ENCODE results near the gene PTCD2.
A peak's percentile ranks its signal among the peaks of the same experiment; 100 is the strongest.

The PTCD2 gene

GRCh38 chr5:72394688-72395087 is 74.5 kb downstream of the PTCD2 start:
- ChIA-PET POLR2A (no interaction called here), CTCF (interaction anchor here (0.6 to 1.7 kb wide), 4 partner anchors 11 to 132 kb away, joined by 3 to 6 read pairs (median 4); no protein-coding TSS in a partner anchor)
- no peak overlapping the region for H3K4me3 ChIP-seq (ENCODE audit: low read depth, low read length)
- no peak overlapping the region for H3K27ac ChIP-seq (ENCODE audit: extremely low read depth, low read depth, low read length)
- H3K36me3 ChIP-seq (ENCODE audit: control insufficient read depth in 2 of 2, insufficient read depth in 1 of 2, low read length in 2 of 2) = no peaks in the 10 kb centered on the region
- TF ChIP-seq ZNF239 (tag by site-specific recombination; IDR thresholded peaks at IDR 0.05) (no peak), ZBTB10 (tag by site-specific recombination; IDR thresholded peaks at IDR 0.05) (no peak), ZNF121 (tag by site-specific recombination; IDR thresholded peaks at IDR 0.05) (no peak), ZNF214 (tag by site-specific recombination; IDR thresholded peaks at IDR 0.05; ENCODE audit: borderline replicate concordance) (no peak)
- H3K9me3 ChIP-seq (ENCODE audit: control insufficient read depth, insufficient read depth, low read depth, low read length) = no peaks in the 10 kb centered on the region
- H3K4me1 ChIP-seq (ENCODE audit: control insufficient read depth, insufficient read depth, low read length) = no peaks in the 10 kb centered on the region

GRCh38 chr5:72397836-72398235 is 77.7 kb downstream of the PTCD2 start:
- Histone ChIP-seq H3K27ac (ENCODE audit: extremely low read depth, low read depth, low read length) (no peak overlapping the region), H3K9me3 (ENCODE audit: control insufficient read depth, insufficient read depth, low read depth, low read length) (no peaks in the 10 kb centered on the region), H3K4me1 (ENCODE audit: control insufficient read depth, insufficient read depth, low read length) (no peaks in the 10 kb centered on the region), H3K36me3 (ENCODE audit: control insufficient read depth in 2 of 2, insufficient read depth in 1 of 2, low read length in 2 of 2) (no peaks in the 10 kb centered on the region), H3K4me3 (ENCODE audit: low read depth, low read length) (no peak overlapping the region)
- POLR2A ChIA-PET = no interaction called here
- TF ChIP-seq KLF8 (tag by site-specific recombination; IDR thresholded peaks at IDR 0.05) (no peak), SCRT2 (tag by site-specific recombination; IDR thresholded peaks at IDR 0.05) (peak; percentile 58; the same call in 1 of the 2 replicates), FEZF1 (tag by site-specific recombination; IDR thresholded peaks at IDR 0.05) (no peak), ZNF311 (tag by site-specific recombination; IDR thresholded peaks at IDR 0.05; ENCODE audit: borderline replicate concordance) (no peak), MZF1 (tag by site-specific recombination; IDR thresholded peaks at IDR 0.05; ENCODE audit: borderline replicate concordance) (no peak)
- CTCF ChIA-PET = interaction anchor here (0.6 to 0.7 kb wide), 2 partner anchors 32 to 79 kb away, joined by 3 to 4 read pairs; no protein-coding TSS in a partner anchor

- H3K36me3 ChIP-seq (ENCODE audit: control insufficient read depth in 2 of 2, insufficient read depth in 1 of 2, low read length in 2 of 2) = no peaks in the 10 kb centered on the region
- ChIA-PET CTCF (interaction anchor here (0.6 to 3.4 kb wide), 2 partner anchors 123 to 855 kb away, joined by 3 to 14 read pairs; no protein-coding TSS in a partner anchor), POLR2A (no interaction called here)
- TF ChIP-seq ZNF174 (tag by site-specific recombination; IDR thresholded peaks at IDR 0.05) (no peak), SETDB1 (IDR thresholded peaks at IDR 0.05; ENCODE audit: insufficient read length, low read length) (peak; percentile 96), ZNF140 (tag by site-specific recombination; IDR thresholded peaks at IDR 0.05) (peak; percentile 13; the same call in 1 of the 2 replicates), ZNF10 (tag by site-specific recombination; IDR thresholded peaks at IDR 0.05) (no peak), ZNF416 (tag by site-specific recombination; IDR thresholded peaks at IDR 0.05) (no peak)
- H3K9me3 ChIP-seq (ENCODE audit: control insufficient read depth, insufficient read depth, low read depth, low read length) = no peaks in the 10 kb centered on the region
- no peak overlapping the region for H3K27ac ChIP-seq (ENCODE audit: extremely low read depth, low read depth, low read length)
- no peaks in the 10 kb centered on the region for H3K4me1 ChIP-seq (ENCODE audit: control insufficient read depth, insufficient read depth, low read length)
- no peak overlapping the region for H3K4me3 ChIP-seq (ENCODE audit: low read depth, low read length)
Observed at GRCh38 chr5:72400950-72401349, 80.8 kb downstream of the PTCD2 start.

GRCh38 chr5:72402381-72402890 is 82.3 kb downstream of the PTCD2 start:
- CTCF ChIA-PET = interaction anchor here (0.6 to 3.4 kb wide), 10 partner anchors 10 to 443 kb away, joined by 3 to 14 read pairs (median 4); no protein-coding TSS in a partner anchor
- POLR2A ChIA-PET = no interaction called here
- no peak overlapping the region for H3K27ac ChIP-seq (ENCODE audit: extremely low read depth, low read depth, low read length)
- TF ChIP-seq ZNF571 (tag by site-specific recombination; IDR thresholded peaks at IDR 0.05) (no peak), ZNF157 (tag by site-specific recombination; IDR thresholded peaks at IDR 0.05) (no peak), KLF9 (tag by site-specific recombination; IDR thresholded peaks at IDR 0.05; ENCODE audit: low read depth) (no peak), ZBTB7A (tag by site-specific recombination; IDR thresholded peaks at IDR 0.05; ENCODE audit: low read depth) (no peak), ZFP37 (tag by site-specific recombination; IDR thresholded peaks at IDR 0.05) (no peak), ZNF629 (tag by site-specific recombination; IDR thresholded peaks at IDR 0.05) (no peak), ZBTB21 (tag by site-specific recombination; IDR thresholded peaks at IDR 0.05) (no peak), ZNF214 (tag by site-specific recombination; IDR thresholded peaks at IDR 0.05; ENCODE audit: borderline replicate concordance) (no peak), ZNF2 (tag by site-specific recombination; IDR thresholded peaks at IDR 0.05) (no peak), GLIS1 (tag by site-specific recombination; IDR thresholded peaks at IDR 0.05) (no peak), ATF2 (tag by site-specific recombination; IDR thresholded peaks at IDR 0.05; ENCODE audit: low read depth) (no peak), KLF17 (tag by site-specific recombination; IDR thresholded peaks at IDR 0.05) (no peak)

More at GRCh38 chr5:72402381-72402890, 82.3 kb downstream of the PTCD2 start:
- H3K9me3 ChIP-seq (ENCODE audit: control insufficient read depth, insufficient read depth, low read depth, low read length) = no peaks in the 10 kb centered on the region
- no peak overlapping the region for H3K4me3 ChIP-seq (ENCODE audit: low read depth, low read length)
- H3K4me1 ChIP-seq (ENCODE audit: control insufficient read depth, insufficient read depth, low read length) = no peaks in the 10 kb centered on the region
- H3K36me3 ChIP-seq (ENCODE audit: control insufficient read depth in 2 of 2, insufficient read depth in 1 of 2, low read length in 2 of 2) = no peaks in the 10 kb centered on the region

Measured in HEK293 (cell line).